HG02610 (cell line): Measurements from ENCODE around the gene OR2G2.

Experiments used
- ATAC-seq: cut with Tn5 transposase; IDR thresholded peaks from one replicate; pipeline ENCODE4 v1.9.1; 2021; ENCODE audit warnings: mild to moderate bottlenecking, moderate library complexity; ENCODE audit not compliant: unreplicated experiment

OR2G2 gene, protein sequence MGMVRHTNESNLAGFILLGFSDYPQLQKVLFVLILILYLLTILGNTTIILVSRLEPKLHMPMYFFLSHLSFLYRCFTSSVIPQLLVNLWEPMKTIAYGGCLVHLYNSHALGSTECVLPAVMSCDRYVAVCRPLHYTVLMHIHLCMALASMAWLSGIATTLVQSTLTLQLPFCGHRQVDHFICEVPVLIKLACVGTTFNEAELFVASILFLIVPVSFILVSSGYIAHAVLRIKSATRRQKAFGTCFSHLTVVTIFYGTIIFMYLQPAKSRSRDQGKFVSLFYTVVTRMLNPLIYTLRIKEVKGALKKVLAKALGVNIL

GRCh38 chr1:247588060-247588459 is at the start of gene OR2G2:
Gene OR2G2, plus strand, starts transcription at chr1:247588360. Its CDS starts 0 bp downstream, at chr1:247588360.
- ATAC-seq: no peak

DNA sequence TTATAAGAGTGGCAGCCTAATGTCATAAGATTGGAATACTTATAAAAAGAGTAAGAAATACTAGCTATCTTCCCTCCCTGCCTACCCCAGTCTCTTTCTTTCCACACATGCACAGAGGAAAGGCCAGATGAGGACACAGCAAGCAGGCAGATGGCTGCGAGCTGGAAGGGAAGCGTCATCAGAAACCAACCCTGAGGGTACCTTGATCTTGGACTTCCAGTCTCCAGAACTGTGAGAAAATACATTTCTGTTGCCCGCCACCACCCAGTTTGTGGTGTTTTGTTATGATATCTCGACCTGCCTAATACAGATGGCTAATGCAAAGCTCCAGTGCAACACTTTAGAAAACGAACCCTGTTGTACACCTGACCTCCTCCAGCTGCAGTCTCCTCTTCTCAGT is 49.6 kb upstream of the OR2G2 start:
- ATAC-seq: no peak

DNA sequence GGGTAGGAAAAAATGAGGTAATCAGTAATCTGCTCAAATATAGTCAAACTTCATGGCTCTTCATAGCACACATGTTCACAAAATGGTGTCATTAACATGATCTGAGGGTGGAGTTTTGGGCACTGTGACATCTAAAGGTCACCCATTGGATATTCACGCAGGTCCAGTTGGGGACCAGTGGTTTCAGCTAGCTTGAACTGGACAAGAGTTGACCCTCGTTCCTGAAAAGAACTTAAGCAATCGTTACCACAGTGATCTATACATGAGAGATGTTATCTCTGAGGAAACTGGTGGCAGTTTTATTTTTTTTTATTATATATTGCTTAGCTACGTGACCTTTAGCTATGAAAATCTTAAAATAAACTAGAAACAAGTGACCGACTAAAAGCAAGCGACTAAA is 48.9 kb upstream of the OR2G2 start:
- ATAC-seq: no peak

DNA sequence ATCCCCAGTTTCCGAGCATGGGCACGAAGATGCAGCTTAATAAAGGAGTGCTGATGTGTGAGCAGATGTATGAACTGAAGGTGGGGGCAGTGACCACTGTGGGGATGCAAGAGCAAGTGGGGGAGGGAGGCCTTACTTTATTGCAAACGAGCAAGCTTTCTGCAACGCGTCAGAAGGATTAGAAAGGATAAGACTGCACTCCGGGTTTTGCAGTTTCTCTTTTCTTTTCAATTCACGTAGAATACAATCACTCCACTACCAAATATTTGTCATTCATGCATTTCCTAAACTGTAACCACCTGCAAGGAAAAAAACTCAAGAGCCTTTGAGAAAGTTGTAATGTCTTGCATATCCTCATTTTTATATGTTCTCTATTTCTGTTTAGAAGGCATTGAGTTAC is 47.6 kb upstream of the OR2G2 start:
- ATAC-seq: no peak

DNA sequence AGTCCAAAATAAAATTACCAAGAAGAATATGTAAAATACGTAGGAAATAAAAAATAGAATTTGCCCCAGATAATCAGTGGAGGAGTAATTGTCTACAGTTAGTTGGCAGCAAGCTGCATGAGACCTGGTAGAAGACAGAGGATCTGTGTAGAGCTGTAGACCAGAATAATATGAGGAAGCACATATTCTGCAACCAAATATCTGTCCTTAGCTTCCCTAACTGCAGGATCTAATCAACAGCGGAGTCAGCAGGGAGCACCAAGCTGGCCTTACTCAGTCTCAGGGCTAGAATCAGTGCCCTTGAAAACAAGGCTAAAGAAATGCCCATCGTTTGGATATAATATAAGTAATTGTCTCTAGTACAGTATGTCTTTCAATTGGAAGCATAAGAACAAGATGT is 45.3 kb upstream of the OR2G2 start:
- ATAC-seq: no peak

- no peak for ATAC-seq
Measured at GRCh38 chr1:247548092-247548491, 40.1 kb upstream of the OR2G2 start.

GRCh38 chr1:247548769-247549182 is 39.4 kb upstream of the OR2G2 start, which contains the start of gene GCSAML:
Gene GCSAML, plus strand, starts transcription at chr1:247549134. Its CDS starts 58 bp downstream, at chr1:247549192.
- ATAC-seq: no peak

DNA sequence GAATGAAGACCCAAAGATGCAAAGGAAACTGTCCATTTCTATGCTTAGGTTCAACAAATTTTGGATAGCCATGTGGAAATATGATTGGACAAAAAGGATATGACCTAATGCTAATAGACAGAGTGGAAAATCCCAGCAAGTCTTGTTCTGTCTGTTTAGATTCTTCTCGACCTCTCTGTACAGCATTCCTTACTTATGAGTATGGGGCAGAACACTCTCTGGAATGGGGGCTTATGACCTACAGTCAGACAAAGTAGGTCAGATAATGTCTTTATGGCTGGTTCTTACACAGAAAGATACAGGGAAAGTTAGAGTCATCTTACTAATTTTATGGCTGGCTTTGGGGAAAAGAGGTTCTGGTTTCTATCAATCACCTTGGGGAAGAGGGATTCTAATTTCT is 36.4 kb upstream of the OR2G2 start:
- no peak for ATAC-seq

DNA sequence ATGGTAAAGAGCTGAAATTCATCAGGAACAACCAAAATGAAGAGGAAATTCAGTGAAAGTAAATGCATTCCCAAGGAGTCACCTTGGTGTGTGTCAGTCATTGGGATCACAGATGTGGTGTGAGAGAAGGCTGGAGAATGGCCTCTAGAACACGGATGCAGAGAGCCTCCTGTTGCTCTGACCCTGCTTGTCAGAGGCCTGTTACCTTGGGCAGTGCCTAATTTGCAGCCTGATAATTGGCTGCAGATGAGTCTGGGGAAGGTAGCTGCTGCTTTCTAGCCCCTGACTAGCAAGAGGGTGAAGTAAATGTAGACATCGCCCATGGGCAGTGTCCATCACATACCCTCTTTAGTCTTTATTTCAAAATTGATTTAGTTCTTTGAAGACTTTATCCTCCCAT is 35.9 kb upstream of the OR2G2 start:
- no peak for ATAC-seq

GRCh38 chr1:247557926-247558674 is 30.1 kb upstream of the OR2G2 start:
- ATAC-seq: no peak

DNA sequence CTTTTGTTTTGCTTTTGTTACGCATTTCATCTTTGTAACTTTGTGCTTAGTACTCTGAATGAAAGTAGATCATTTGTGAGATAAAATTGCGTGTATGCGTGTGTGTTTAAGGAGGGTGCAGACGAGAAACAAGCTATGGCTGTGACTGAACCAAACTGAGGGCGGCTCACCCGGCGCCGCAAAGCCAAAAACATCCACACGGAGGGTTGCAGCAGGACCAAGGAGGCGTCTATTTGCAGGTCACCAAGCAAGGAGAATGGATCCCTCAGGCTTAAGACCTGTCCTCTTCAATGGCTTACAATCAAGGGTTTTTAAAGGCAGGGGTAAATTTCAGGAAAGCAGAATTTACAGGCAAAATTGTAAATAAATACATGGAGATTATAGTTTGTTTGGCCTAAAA is 26.4 kb upstream of the OR2G2 start:
- ATAC-seq: no peak

DNA sequence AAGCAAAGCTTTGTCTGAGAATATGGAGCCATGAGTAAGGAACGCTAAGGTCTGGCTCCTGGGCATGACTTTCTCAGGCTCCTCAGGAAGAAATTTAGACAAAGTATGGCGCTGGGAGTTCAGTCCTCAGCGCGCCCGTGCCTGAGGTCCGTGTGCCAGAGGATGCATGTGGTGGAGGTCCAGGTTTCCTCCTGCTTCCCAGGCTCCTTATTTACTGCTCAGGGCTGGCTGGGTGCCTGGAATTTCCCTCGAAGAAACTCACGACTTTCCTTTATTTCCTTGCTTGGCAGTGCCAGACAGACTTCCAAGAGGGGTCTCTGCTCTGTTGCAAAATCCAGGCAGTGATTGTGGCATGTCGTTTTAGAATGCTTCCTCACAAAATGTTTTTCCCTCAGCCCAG is 26.0 kb upstream of the OR2G2 start:
- ATAC-seq: no peak

DNA sequence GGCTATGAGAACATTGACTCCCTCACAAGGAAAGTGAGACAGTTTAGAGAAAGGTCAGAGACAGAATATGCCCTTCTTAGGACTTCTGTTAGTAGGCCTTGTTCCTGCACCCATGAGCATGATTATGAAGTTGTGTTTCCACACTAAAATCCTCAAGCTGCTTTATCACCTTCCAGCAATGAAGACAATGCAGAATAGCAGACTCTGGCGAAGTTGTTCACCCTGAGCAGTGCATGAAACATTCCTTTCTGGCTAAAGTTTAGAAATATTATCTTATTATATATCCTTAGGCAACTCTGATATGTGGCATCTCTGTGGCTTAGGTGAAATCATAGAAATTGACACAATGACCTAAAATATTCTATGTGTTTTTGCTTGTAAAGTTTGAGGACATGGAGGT is 13.9 kb upstream of the OR2G2 start:
- ATAC-seq: no peak

- ATAC-seq: no peak
Measured at GRCh38 chr1:247574664-247575063, 13.5 kb upstream of the OR2G2 start.

- ATAC-seq: no peak
Measured at GRCh38 chr1:247576514-247576913, 11.6 kb upstream of the OR2G2 start.

DNA sequence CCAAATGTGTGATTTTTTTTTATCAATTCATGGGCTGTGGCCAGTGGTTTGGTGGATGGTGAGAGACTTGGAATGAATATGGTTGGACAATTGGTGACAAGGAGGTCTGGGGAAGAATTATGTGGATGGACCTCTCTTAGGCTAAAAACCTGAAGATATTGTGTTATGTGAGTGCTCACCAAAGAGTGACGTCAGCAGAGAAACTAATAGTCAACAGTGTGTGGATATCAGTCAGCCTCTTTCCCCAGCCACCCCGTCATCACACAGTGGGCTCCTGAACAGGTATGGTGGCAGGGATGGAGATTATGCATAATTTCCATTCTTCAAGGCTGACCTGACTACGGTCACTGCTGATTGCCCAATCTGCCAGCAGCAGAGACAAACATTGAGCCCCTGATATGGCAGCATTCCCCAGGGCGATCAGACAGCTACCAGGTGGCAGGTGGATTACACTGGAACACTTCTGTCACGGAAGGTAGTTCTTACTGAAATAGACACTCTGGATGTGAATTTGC is 9.2 kb upstream of the OR2G2 start:
- no peak for ATAC-seq

GRCh38 chr1:247605286-247605685 is 17.1 kb downstream of the OR2G2 start, which contains the start of gene OR2G3:
Gene OR2G3, plus strand, starts transcription at chr1:247605586. Its CDS starts 0 bp downstream, at chr1:247605586.
- no peak for ATAC-seq

DNA sequence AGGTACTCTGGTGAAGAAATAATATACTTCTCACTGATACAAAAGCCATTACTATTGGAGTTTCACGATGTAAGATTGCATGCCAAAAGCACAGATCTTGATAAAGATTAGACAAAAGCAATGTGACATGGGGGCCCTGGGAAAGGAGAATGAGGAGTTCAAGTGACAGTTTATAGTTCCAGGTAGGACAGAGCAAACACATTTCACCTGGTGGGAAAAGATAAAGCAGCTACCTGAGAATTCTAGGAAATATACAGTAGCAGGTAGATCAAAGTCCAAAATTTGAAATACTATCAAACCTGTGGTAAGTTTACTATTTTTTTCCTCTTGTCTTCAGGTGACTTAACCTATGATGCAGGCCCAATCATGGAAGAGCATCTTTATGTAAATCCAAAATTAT is 25.2 kb downstream of the OR2G2 start:
- ATAC-seq: no peak

DNA sequence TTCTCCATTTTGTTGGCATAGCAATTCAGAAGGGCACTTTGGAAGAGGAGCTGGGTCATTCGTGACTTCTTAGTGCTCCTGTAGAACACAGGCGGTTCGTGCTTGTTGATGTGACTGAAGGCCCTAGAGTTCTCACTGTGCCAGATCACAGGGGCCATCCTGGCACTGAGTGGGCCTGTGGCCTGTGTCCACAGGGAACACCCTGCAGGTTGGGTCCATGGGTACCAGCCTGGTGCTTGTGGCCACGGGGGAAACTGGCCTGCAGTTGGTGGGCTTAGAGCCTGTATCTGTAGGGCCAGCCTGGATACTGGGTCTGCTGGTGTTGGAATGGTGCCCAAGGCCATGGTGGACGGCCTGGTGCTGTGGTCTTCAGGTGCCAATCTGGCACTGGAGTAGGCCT is 26.5 kb downstream of the OR2G2 start:
- no peak for ATAC-seq

DNA sequence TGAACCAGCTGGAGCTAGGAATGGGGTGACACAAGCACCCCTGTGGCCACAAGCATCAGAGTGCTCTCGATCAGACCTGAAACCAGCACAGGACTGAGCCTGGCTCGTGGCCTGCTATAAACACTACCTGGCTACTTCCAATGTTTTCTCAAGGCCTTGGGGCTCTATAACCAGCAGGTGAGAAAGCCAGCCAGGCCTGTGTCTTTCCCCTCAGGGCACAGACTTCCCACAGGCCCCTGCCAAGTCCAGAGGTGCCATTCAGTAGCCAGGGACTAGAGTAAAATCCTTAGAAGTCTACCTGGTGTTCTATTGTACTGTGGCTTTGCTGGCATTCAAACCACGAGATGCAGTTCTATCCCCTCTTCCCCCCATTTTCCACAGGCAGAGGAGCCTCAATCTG is 39.8 kb downstream of the OR2G2 start:
- ATAC-seq: no peak

DNA sequence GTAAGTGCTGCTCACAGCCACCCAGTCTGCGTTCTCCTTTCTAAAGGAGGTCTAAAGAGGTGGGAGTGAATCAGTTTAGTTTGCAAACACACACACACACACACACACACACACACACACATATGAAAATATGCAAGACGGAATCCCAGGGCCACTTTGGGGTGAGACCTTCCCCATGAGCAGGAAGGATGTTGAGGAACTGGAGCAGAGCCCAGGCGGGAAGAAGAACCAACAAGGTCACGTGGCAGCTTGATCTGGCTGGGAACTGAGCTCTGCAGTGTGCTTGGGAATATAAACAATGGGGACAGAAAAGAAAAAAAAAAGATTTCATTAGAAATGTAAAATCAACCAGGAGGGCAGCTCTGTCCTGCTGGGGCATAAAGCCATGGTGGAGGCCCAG is 49.9 kb downstream of the OR2G2 start:
- ATAC-seq: no peak

GRCh38 chr1:247638781-247639180 is 50.6 kb downstream of the OR2G2 start:
- ATAC-seq: no peak
